ENCODE measurements around the gene DPP6. TPM values are rescaled to one million over a fixed set of nuclear protein-coding genes. Genes with fewer than 3 reads are reported as not detected.

DPP6 gene
- total RNA-seq, 2 experiments from 2014 or later, result not detected

DNA sequence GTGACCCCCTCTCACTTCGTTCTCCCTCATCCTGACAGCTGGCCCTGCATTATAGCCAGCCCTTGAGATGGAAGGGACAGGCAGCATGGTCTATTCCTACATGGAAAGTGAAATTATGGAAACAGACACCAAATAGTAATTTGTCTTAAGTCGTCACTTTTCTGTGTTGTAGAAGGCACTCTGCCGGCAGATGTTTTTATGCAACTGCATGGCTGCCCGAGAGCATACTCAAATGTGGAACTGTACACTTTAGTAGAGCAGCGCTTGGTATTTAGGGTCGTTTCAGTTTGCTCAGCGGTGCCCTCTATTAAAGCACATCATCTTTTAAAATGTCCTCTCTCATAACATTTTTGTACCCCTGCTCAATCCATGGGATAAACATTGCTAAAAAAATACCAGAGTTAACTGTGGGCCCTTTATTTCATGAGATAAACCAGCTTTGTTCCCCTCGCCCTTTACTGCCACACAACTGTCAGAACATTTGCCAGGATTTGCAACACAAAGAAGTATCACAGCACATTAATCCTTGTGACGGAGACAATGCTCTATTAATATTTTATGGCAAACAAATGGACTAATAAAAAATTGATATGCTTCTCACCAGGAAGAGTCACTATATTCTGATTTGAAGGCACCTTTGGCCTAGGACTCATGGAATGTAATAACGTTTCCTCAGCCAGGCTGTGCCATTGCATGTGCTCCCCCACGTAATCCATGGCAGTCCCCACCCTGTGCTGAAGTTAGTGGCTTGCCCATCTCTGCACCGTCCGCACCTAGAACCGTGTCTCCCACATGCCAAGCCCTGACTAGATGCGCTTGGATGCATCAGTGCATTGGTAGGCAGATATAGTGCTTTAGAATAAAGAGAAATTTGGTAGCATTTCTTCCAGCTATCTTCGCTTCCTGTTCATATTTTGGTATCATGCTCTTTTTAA, 729.4 kb downstream of the DPP6 start:
- Histone ChIP-seq H3K79me2 (ENCODE audit: insufficient read depth, low read depth, low read length) (no peaks in the 10 kb centered on the region), H3K9me3 (ENCODE audit: low read length) (no peaks in the 10 kb centered on the region; the same call in 1 of the 2 replicates), H3K4me1 (ENCODE audit: insufficient read depth, low read length, poor library complexity, severe bottlenecking) (peaks cover 12% of the 10 kb centered on the region), H4K20me1 (ENCODE audit: insufficient read depth, low read length) (no peaks in the 10 kb centered on the region), H3K9me2 (ENCODE audit: insufficient read depth, low read length) (no peaks in the 10 kb centered on the region), H3K27ac (ENCODE audit: low read depth, low read length, poor library complexity, severe bottlenecking) (no peak overlapping the region), H3K4me3 (ENCODE audit: low read depth, low read length, poor library complexity, severe bottlenecking) (no peak overlapping the region), H3K36me3 (ENCODE audit: insufficient read depth, low read length) (no peaks in the 10 kb centered on the region), H2AFZ (ENCODE audit: low read length) (no peak overlapping the region), H3K4me2 (ENCODE audit: low read length) (no peak overlapping the region)
- TF ChIP-seq EZH2phosphoT487 (IDR thresholded peaks at IDR 0.05; ENCODE audit: borderline replicate concordance, low read depth, low read length), result no peak
- TF ChIP-seq, protein P1, sequence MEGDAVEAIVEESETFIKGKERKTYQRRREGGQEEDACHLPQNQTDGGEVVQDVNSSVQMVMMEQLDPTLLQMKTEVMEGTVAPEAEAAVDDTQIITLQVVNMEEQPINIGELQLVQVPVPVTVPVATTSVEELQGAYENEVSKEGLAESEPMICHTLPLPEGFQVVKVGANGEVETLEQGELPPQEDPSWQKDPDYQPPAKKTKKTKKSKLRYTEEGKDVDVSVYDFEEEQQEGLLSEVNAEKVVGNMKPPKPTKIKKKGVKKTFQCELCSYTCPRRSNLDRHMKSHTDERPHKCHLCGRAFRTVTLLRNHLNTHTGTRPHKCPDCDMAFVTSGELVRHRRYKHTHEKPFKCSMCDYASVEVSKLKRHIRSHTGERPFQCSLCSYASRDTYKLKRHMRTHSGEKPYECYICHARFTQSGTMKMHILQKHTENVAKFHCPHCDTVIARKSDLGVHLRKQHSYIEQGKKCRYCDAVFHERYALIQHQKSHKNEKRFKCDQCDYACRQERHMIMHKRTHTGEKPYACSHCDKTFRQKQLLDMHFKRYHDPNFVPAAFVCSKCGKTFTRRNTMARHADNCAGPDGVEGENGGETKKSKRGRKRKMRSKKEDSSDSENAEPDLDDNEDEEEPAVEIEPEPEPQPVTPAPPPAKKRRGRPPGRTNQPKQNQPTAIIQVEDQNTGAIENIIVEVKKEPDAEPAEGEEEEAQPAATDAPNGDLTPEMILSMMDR (conservative IDR thresholded peaks at IDR 0.05; ENCODE audit: low read length), result no peak
- CTCF ChIA-PET (ENCODE audit: unreplicated experiment), result no interaction called here
- no TSS peak for BruUV-seq (replicated peaks)
- DNase-seq (ENCODE audit: low spot score), result no peak
- POLR2A ChIA-PET, result no interaction called here
- intact Hi-C loops (cut with micrococcal nuclease; ENCODE audit: unreplicated experiment), result no loop called here

DNA sequence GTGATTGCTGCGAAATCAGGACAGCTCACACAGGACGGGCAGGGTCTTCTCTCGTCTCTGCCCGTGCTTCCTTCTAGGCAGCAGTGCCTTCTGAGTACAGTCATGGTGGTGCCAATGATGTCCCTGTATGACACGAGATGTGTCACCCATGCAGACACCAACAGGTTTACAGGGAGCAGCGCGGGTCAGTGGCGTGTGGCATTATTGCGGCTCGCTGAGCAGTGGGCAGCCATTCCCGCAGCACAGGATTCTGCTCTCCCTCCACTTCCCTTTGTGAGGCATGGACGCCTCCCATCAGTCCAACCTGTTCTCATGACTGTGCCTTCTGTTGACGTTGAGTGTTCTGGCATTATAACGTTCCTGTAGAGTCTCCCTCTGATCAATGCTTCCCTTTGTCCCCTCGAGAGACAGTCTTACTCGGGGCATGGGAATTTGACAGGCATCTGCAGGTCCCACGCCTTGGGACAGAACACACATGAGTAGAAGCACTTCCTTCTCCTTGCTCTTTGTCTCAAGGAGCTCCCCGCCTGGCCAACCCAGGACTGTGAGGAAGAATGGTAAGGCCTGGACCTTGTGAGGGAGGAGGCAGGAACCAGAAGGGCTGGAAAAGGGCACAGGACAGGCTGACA, 731.2 kb downstream of the DPP6 start:
- CTCF ChIA-PET (ENCODE audit: unreplicated experiment), result no interaction called here
- TF ChIP-seq, protein P1 (conservative IDR thresholded peaks at IDR 0.05; ENCODE audit: low read length), result no peak
- Histone ChIP-seq H3K4me1 (ENCODE audit: insufficient read depth, low read length, poor library complexity, severe bottlenecking) (no peaks in the 10 kb centered on the region), H4K20me1 (ENCODE audit: insufficient read depth, low read length) (no peaks in the 10 kb centered on the region), H3K79me2 (ENCODE audit: insufficient read depth, low read depth, low read length) (no peaks in the 10 kb centered on the region), H3K4me2 (ENCODE audit: low read length) (no peak overlapping the region), H3K9me3 (ENCODE audit: low read length) (no peaks in the 10 kb centered on the region; the same call in 1 of the 2 replicates), H2AFZ (ENCODE audit: low read length) (no peak overlapping the region), H3K27ac (ENCODE audit: low read depth, low read length, poor library complexity, severe bottlenecking) (no peak overlapping the region), H3K4me3 (ENCODE audit: low read depth, low read length, poor library complexity, severe bottlenecking) (no peak overlapping the region), H3K36me3 (ENCODE audit: insufficient read depth, low read length) (no peaks in the 10 kb centered on the region), H3K9me2 (ENCODE audit: insufficient read depth, low read length) (no peaks in the 10 kb centered on the region)
- BruUV-seq (replicated peaks), result no TSS peak
- DNase-seq (ENCODE audit: low spot score), result no peak
- intact Hi-C loops (cut with micrococcal nuclease; ENCODE audit: unreplicated experiment), result no loop called here
- POLR2A ChIA-PET, result interaction anchor here (1.1 kb wide), 1 partner anchor 529 kb away, joined by 3 read pairs; no protein-coding TSS in a partner anchor

DNA sequence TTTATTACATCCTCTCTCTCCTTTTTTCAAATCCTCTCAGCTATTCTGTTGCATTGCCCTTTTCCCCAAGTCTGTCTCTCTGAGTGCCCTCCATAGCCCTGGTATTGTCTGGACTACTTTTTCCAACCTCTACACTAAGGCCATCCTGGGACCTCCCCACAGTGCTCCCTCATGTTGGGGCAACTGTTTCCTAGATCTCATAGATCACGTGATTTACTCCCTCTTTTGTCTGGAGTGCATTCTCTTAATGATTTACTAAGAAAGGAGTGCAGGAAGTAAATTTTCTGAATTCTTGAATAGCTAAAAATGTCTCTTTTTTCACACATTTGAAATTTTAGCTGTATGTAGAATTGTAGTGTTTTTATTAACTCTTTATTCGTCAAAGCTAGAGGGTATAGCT, 733.7 kb downstream of the DPP6 start:
- Histone ChIP-seq H3K4me3 (ENCODE audit: low read depth, low read length, poor library complexity, severe bottlenecking) (no peak overlapping the region), H3K9me3 (ENCODE audit: low read length) (no peaks in the 10 kb centered on the region; the same call in 1 of the 2 replicates), H2AFZ (ENCODE audit: low read length) (no peak overlapping the region), H3K36me3 (ENCODE audit: insufficient read depth, low read length) (no peaks in the 10 kb centered on the region), H3K4me1 (ENCODE audit: insufficient read depth, low read length, poor library complexity, severe bottlenecking) (no peaks in the 10 kb centered on the region), H3K27ac (ENCODE audit: low read depth, low read length, poor library complexity, severe bottlenecking) (no peak overlapping the region), H3K9me2 (ENCODE audit: insufficient read depth, low read length) (no peaks in the 10 kb centered on the region), H3K4me2 (ENCODE audit: low read length) (no peak overlapping the region), H3K79me2 (ENCODE audit: insufficient read depth, low read depth, low read length) (no peaks in the 10 kb centered on the region), H4K20me1 (ENCODE audit: insufficient read depth, low read length) (no peaks in the 10 kb centered on the region)
- DNase-seq (ENCODE audit: low spot score), result no peak
- ChIA-PET CTCF (ENCODE audit: unreplicated experiment) (no interaction called here), POLR2A (no interaction called here)
- BruUV-seq (replicated peaks), result no TSS peak
- intact Hi-C loops (cut with micrococcal nuclease; ENCODE audit: unreplicated experiment), result no loop called here
- TF ChIP-seq EZH2phosphoT487 (IDR thresholded peaks at IDR 0.05; ENCODE audit: borderline replicate concordance, low read depth, low read length), result no peak
- TF ChIP-seq, protein P1 (conservative IDR thresholded peaks at IDR 0.05; ENCODE audit: low read length), result no peak
